Iris pigment epithelial cell (primary cell): Measurements from ENCODE around the gene FIGNL1.
A peak's percentile ranks its signal among the peaks of the same experiment; 100 is the strongest.

Source experiments
- DNase-seq: peaks from one replicate; pipeline ENCODE4 v3.0.0-alpha.2; 2011; ENCODE audit warnings: low read depth

Gene FIGNL1, protein sequence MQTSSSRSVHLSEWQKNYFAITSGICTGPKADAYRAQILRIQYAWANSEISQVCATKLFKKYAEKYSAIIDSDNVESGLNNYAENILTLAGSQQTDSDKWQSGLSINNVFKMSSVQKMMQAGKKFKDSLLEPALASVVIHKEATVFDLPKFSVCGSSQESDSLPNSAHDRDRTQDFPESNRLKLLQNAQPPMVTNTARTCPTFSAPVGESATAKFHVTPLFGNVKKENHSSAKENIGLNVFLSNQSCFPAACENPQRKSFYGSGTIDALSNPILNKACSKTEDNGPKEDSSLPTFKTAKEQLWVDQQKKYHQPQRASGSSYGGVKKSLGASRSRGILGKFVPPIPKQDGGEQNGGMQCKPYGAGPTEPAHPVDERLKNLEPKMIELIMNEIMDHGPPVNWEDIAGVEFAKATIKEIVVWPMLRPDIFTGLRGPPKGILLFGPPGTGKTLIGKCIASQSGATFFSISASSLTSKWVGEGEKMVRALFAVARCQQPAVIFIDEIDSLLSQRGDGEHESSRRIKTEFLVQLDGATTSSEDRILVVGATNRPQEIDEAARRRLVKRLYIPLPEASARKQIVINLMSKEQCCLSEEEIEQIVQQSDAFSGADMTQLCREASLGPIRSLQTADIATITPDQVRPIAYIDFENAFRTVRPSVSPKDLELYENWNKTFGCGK

DNA sequence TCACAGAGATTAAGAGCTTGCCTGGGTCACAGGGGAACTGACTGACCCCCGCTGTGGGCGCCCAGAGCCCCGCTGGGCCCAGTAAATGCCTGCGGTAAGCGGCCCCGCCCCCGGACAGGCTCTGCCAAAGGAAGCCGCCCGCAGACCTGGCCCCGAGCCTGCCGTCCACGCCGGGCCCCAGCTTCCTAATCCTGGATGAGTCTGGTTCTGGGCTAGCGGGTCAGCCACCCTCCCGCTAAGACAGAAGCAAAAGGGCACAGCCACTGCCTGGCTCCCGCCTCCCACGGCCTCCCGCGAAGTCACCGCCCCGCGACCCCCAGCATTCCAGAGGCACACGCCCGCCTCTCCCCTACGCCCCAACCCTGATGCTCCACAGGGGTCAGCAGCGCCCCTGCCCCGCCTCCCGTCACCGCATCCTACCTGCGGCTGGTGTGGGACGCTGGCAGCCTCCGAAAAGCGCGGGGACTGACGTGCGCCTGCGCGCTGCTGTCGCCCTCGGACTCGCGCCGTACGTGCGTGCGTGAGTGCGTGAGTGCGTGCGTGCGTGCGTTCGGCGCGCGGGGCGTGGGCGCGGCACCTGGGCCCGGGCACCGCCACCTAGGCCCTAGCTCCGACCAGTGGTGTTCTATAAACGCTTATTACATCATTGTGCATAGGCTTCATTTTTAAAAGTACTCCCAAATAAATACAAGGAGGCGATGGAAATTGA lies at the start of gene FIGNL1:
Gene FIGNL1 (minus strand): TSS at position 470 of the 709 bp plus-strand sequence. CDS start 3,063 bp downstream, outside the sequence.
- DNase-seq, result peak; percentile 77

DNA sequence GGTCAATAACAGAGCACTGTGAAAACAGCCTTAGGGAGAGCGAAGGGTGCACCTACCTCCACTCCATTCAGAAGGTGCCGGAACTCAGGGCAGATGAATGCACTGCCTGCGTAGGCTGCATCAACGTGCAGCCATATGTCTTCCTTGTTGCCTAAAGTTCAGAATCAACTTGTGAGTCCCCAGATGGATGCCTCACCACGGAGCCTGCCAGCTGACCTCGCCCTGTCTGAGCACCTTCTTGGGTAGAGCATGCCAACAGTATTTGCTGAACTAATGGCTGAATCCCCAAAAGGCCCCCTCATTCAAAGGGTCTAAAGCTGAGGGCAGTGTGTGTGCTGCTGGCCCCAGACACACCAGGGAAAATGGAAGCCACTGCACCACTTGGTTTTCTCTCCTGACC lies 48.9 kb upstream of the FIGNL1 start:
- no peak for DNase-seq

DNA sequence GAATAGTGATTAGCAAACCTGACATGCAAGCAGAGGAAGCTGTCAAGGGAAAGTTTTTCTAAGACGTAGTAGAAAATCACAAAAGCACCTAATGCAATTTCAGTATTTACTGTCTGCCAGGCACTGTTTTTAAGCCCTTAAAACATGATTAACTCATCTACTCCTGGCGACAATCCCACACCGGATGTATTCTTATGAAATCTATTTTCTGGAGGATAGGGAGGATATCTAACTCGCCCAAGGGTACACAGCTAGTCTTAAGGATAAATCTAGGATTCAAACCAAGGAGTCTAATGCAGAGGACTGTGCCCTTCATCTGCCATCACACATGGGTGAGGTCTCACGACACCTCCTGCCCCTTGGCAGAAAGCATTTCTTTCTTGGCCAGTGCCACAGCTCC lies 47.8 kb upstream of the FIGNL1 start:
- DNase-seq, result peak; percentile 77

DNA sequence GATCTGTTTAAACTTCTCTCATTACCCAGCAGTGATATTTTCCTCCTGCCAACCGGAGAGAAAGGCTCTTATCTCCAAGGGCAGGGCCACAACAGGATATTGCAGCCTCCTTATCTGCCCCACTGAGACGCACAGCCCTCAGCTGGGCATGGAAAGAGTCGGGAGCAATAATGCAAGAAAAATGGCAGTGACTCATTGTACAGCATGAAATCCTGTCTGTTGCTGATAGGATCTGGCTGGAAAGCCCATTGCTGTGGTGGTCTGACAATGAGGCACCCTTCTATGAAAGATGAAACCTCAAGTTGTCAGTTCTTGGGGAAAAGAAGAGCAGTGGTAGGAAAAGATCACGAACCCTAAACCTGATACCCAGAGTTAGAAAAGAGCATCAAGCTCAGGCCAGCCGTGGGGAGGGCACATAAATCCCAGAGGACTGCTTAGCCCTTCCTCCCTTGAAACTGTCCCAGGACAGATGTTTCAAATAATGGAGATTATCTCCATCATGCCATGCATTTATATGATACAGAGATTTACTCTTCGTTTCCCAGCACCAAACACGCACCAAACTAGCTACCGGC lies 47.0 kb upstream of the FIGNL1 start:
- peak; percentile 82 for DNase-seq

DNA sequence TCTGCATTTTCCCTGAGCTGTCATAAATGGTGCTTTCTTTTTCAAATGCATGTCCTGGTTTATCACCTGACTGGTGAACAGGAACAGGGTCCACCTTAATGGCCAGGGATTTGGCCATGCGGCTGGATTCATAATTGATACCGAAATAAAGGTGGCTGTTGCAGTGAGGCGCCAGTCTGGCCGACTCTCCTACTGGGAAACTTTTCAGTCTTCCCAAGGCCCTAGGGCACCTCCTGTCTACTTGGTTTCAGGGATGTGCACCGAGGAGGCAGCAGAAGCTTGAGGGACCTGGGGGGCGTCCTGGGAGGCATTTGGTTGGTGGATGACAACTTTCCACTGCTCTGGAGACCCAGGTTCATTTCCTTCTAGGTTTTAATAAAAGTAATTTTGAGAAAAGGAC lies 46.4 kb upstream of the FIGNL1 start:
- DNase-seq, result no peak

DNA sequence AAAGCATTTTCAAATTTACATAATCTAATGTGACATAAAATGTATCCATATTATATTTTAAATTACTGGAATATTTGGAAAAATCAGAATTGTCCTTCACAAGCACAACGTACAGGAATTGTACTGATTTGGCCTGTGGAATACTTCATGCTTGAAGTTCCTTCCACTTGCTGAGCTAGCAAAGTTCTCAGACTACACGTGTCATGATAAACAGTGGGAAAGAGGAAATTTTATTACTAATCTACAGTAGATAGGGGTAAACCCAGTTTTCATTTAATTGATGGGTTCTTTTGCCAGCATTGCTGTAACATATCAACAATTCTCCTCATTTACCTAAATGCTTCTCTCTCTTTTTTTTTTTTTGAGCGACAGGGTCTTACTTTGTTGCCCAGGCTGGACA lies 45.6 kb upstream of the FIGNL1 start:
- DNase-seq, result no peak

DNA sequence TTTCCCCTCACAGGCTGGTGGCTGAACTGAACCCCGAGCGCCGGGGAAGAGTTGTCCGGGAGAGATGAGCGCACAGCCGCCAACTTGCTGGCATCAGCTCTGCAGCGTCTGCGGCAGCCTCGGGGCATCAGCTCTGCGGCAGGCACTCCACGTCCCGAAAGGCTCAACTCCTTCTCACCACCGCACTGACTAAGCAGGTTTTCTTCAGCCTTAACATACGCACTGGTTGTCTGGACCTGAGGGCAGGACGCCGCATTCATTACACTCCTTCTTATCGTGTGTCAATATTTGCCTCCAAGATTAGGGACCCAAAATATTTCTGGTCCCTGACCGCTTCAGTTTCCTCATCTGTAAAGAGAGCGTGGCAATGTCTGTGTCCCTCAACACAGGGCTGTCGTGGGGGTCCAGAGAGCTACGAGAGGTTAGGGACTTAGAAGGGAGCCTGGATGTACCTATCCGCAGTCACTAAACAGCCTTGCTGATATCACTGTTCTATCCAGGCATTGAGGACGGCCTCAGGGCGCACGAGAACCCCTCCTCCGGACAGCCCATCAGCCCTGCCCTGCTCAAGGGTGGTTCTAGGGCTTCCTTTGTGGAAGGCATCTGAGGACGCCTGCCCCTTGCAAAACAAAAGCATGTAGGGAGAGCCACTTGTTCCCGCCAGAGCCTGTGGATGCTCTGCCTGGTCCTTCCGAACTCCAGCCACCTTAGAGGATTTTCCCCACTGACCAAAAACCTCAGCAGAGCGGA lies 42.8 kb upstream of the FIGNL1 start:
- no peak for DNase-seq

DNA sequence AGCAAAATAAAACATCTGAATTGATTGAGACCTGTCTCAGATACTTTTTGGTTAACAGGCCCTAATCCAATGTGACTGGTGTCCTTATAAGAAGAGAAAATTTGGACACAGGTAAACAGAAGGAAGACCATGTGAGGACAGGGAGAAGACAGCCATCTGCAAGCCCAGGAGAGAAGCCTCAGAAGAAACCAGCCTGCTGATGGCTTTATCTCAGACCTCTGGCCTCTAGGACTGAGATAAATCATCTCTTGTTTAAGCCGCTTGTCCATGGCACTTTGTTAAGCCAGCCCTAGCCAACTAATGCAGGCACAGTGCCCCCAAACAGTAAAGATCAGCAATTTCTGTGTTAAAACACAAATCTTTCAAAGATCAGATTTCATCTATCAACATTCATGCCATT lies 41.8 kb upstream of the FIGNL1 start:
- no peak for DNase-seq

DNA sequence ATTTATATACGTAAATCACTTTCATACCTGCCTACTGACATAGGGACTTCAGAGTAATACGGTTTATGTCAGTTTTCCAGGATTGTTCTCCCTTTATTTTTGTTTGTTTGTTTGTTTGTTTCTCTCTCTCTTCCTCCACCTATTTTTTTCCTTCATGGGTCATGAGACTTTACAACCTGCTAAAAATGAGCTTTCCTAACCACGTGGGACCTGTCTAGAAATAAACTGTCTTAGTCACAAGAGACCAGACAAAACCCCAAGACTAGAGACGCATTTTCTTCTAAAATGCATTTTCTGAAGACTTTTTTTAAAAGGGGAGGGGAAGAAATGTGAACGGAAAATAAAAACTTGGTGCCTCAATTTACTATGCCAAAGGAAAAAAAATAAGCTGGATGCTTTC lies 41.1 kb upstream of the FIGNL1 start:
- no peak for DNase-seq

DNA sequence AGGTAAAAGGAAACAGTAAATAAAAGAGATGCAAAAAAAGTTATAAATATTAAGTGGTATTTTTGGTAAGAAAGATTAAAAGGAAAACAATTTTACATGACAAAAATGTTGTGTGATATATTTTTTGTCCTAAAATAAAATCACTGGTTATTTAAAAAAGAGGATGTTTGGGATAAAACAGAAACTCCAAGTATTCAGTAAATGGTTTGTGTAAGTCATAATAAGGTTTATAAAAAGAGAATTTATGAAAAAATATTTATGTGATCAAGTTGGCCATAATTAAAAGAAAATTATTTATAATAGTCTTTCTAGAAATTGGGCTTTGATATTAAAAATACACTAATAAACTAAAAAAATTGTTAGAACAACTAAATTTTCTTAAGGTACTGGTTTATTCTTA lies 38.2 kb upstream of the FIGNL1 start:
- DNase-seq, result no peak

DNA sequence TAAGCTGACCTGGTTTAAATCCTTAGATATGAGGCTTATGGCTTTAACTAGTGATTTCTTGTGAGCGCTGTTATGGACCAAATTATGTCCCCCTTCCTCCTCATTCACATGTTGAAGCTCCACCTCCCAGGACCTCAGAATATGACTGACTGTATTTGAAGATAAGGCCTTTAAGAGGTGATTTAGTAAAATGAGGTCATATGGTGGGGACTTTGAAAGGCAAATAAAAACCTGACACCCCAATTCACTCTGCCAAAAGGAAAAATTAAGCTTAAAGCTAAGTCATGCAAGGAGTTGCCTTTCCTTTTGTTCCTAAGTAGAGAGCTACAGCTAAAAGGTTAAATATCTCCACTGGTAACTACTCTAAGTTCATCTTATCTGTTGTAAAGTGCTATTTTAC lies 36.4 kb upstream of the FIGNL1 start:
- no peak for DNase-seq

DNA sequence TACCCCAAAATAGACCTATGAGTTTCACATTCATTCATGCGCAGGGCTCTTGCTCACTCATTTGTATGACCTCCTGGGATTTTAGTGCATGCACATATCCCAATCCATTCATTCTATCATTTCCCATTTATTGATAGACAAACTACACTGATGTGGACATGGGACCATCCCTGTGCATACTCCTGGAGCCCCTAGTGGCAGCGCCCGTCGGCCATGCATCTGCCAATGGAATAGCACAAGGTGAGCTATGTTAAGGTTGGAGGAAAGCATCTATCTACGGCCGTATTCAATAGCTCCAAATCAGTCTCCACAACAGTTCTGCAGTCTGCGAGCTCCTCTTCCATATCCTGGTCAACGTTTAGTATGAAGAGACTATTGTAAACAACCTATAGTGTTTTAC lies 31.7 kb upstream of the FIGNL1 start:
- DNase-seq, result no peak

DNA sequence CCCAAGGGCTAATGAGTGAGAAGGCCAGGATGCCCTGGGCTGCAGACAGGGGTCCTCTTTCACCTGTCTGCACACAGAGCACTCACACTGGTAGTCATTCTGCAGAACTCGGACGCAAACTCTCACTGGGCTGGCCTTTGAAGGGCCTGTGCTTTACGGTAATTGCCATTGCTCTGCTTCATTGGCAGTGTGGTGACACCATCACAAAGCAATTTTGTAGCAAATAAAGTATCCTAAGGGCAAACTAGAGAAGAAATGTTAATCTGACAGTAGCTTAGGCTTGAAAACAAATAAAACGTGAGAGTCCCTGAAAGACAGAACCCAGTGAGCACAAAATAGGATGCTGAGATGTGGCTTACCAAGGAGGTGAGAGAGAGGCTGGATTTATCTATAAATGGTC lies 30.6 kb upstream of the FIGNL1 start:
- DNase-seq, result no peak

DNA sequence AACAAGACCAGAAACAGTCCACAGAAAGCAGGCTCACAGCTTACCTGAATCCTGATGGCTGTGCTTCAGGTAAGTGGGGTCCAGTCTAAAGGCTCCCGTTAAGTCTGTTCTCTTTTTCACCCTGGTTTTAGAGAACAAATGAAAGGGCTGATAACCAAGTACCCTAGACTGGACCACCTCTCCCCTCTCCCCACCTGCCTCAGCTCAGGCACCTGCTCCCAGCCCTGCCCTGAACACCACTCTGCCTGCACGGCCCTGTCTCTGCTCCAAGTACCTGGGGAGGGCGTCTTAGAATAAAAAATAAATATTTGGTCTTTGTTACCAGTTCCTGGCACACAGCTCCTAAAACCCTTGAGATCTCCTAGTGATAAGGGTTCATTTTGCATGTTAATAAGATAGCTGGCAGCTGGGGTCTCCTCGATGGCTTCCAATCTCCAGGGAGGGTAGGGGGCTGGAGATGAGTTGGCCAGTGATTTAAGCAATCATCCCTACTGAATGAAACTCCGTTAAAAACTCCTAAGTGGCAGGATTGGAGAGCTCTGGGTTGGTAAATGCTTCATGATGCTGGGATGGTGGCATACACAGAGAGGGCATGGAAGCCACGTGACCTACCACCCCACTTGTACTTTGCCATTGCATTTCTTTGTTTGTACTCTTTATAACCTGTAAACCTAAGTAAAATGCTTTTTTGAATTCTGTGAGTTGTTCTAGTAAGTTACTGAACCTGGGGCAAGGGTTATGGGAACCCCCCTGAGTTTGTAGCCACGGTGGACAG lies 29.8 kb upstream of the FIGNL1 start:
- DNase-seq, result no peak

DNA sequence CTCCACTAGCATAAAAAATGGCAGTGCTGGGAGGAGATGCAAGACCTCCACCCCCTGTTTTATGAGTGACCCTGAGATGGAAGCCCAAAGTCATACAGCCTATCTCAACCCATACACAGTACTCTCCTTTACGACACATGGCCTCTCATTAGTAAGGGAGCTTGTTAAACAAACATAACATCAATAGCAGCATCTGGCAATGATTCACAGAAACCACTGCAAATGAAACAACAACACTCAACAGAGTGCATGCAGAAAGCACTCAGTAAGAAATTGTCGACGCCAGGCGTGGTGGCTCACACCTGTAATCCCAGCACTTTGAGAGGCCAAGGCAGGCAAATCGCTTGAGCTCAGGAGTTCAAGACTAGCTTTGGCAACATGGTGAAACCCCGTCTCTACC lies 27.5 kb upstream of the FIGNL1 start:
- DNase-seq, result no peak

DNA sequence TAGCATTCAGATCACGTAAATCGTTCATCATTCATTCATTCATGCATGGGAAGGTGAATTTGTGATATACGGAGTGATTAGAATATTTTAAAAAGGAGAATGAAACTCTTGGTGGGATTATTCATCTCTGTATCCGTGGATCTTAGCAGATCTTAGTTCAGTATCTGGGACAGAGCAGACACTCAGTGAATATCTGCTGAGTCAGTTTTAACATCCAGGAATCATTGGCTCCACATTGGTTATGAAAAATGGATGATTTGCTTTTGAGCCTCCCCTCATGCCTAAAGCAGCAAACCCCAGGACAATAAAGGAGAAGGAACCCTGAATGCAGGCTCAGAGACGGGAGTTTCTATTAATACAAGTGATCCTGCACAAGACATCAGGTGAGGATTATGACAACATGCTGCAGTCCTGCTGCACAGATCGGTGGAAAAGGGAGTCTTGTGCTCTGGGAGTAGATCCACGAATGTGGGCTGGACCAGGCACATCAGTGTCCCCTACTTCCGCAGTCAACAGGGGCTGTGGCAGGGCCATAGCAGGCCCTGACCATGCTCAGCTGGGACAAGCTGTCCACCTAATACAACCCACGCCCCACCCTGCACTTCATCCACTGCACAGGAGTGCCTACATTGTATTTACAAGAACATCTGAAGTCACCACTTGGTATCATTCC lies 26.9 kb upstream of the FIGNL1 start:
- DNase-seq, result no peak

DNA sequence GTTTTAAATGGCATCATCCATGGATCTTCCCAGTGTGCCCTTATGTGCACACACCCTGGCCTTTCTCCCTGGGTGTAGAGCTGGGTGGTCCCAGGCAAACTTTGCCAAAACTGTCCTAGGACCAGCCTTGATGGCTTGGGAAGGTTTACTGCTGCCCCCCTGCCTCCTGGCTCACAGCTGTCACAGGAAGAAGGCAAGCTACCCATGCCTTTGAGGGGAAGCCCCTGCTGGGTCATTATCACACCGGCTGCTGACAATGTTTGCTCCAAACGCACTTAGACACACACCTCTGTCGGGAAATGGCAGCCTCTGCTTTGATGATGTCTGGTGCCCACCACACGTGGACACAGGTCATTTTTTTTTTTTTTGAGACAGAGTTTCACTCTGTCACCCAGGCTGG lies 25.2 kb upstream of the FIGNL1 start:
- no peak for DNase-seq

DNA sequence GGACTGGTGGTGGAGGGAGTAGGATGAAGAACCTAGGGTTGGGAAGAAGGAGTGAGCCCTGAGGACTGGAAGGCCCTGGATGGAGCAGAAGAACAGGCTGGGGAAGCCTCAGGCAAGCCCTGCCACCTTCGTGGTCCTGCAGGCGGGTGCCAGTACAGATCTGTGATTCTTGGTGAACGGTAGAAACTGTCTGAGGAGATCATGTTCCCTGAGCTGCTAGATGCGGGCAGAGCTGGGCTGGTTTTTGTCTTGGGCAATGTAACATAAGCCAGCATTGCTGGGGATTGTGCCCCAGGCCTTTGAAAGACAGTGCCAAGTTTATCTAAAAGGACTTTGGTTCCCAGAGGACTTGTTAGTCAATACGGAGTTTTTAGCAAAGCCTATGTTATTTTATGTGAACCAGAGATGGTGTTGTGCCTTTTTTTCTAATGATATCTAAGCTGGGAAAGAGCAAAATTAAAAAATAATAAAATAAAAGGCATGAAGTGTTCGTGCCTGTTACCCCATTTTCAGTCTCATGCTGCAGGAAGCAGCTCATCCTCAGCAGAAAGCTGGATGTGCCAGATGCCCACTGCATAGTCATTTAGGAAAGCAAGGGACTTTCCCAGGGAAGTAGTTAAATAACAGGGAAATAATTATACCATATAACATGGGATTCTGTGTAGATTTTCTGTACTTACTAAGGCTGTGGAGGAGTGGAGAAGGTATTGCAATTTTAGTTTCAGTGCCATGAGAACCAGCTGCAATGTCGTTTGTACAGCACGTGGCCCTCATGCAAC lies 24.4 kb upstream of the FIGNL1 start:
- no peak for DNase-seq

DNA sequence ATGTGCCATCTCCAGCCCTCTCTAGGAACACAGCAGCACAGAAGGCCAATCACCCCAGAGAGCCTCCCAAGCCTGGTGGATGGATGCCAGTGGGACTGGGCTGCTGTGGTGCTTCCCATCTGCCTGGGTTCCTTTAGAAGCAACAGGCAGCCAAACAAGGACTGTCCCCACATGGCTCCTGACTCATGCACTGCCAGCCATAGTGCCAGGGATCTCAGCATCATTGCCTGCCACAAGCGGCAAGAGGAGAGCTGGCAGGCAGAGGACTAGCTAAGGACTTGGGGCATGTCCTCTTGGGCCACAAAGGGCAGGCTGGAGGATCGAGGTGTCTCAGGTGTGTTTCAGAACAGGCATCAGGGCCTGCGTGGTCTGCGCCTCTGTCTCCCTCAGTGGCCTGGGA lies 23.4 kb upstream of the FIGNL1 start:
- no peak for DNase-seq

DNA sequence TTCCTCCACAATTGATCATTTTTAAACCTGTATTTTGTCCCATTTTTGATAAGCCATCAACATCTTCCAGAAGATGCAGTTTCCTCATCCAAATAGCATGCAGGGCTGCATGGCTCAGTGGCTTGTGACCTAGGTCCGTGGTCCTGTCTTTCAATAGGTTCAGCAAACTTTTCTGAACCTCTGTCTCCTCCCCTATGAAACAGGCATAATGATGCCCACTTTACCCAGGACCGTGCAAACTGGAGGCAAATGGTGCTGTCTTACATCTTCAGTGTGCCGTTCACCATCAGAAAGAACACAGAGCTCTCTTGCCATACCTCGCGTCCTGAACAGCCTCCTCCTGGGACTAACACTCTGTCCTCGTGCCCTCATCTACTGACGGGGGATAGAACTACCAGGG lies 22.3 kb upstream of the FIGNL1 start:
- no peak for DNase-seq
